ENCODE measurements around the gene IL1RAPL1.

The IL1RAPL1 gene

GRCh38 chrX:28668957-28669356 is 81.7 kb downstream of the IL1RAPL1 start:
- TF ChIP-seq CTCF (IDR thresholded peaks at IDR 0.05), result no peak

- no peak for TF ChIP-seq CTCF (IDR thresholded peaks at IDR 0.05)
Observed at GRCh38 chrX:28670074-28670473, 82.8 kb downstream of the IL1RAPL1 start.

- no peak for TF ChIP-seq CTCF (IDR thresholded peaks at IDR 0.05)
Observed at GRCh38 chrX:28675173-28675572, 87.9 kb downstream of the IL1RAPL1 start.

- TF ChIP-seq CTCF (IDR thresholded peaks at IDR 0.05), result no peak
Observed at GRCh38 chrX:28693101-28693500, 105.9 kb downstream of the IL1RAPL1 start.

- TF ChIP-seq CTCF (IDR thresholded peaks at IDR 0.05), result no peak
Observed at GRCh38 chrX:28697732-28698131, 110.5 kb downstream of the IL1RAPL1 start.

GRCh38 chrX:28701222-28701621 is 114.0 kb downstream of the IL1RAPL1 start:
- TF ChIP-seq CTCF (IDR thresholded peaks at IDR 0.05), result peak; percentile 18; the same call in 1 of the 2 replicates

- no peak for TF ChIP-seq CTCF (IDR thresholded peaks at IDR 0.05)
Observed at GRCh38 chrX:28706964-28707363, 119.7 kb downstream of the IL1RAPL1 start.

- no peak for TF ChIP-seq CTCF (IDR thresholded peaks at IDR 0.05)
Observed at GRCh38 chrX:28709421-28709820, 122.2 kb downstream of the IL1RAPL1 start.

All from LNCAP (cell line).